Astrocyte (in vitro differentiated cells and primary cell): ENCODE measurements around the gene RCAN3. TPM values are rescaled to one million over a fixed set of nuclear protein-coding genes. Genes with fewer than 3 reads are reported as not detected.
"Not testable (repeated sequence)": the region's sequence is repeated elsewhere in the genome, so short reads cannot be mapped to it uniquely, and the experiment has no call there.

Source experiments
- DNase-seq: peaks from one replicate; pipeline ENCODE4 v3.0.0-alpha.2; 2010; ENCODE audit warnings: low read depth
- FAIRE-seq: peaks from 2 replicates; lab custom pipeline; 2011; peaks lifted over from hg19 to GRCh38; lab: Jason Lieb, UNC
- H2AFZ ChIP-seq: 2 replicates; pipeline ENCODE4 v1.6.0; 2012; ENCODE audit warnings: low read depth, low read length, inconsistent platforms
- H3K27ac ChIP-seq: 2 replicates; pipeline ENCODE4 v1.5.1; 2011; ENCODE audit warnings: low read depth, low read length, inconsistent platforms
- H3K27me3 ChIP-seq: 2 replicates; pipeline ENCODE4 v1.6.0; 2011; ENCODE audit warnings: low read length, inconsistent platforms; ENCODE audit not compliant: insufficient read depth
- H3K36me3 ChIP-seq: 2 replicates; pipeline ENCODE4 v1.5.1; 2011; ENCODE audit warnings: low read length, inconsistent platforms; ENCODE audit not compliant: insufficient read depth
- H3K4me1 ChIP-seq: 2 replicates; pipeline ENCODE4 v1.5.1; 2011; ENCODE audit warnings: low read length, inconsistent platforms; ENCODE audit not compliant: insufficient read depth
- H3K4me2 ChIP-seq: 2 replicates; pipeline ENCODE4 v1.6.0; 2012; ENCODE audit warnings: low read length, inconsistent platforms
- H3K4me3 ChIP-seq: 2 replicates; pipeline ENCODE4 v1.5.1; 2011; ENCODE audit warnings: low read depth, mild to moderate bottlenecking, low read length, inconsistent platforms; ENCODE audit not compliant: insufficient read depth
- H3K79me2 ChIP-seq: 2 replicates; pipeline ENCODE4 v1.6.0; 2012; ENCODE audit warnings: mild to moderate bottlenecking, low read length, inconsistent platforms; ENCODE audit not compliant: insufficient read depth
- H3K9ac ChIP-seq: 2 replicates; pipeline ENCODE4 v1.6.0; 2012; ENCODE audit warnings: mild to moderate bottlenecking, low read length, inconsistent platforms
- H3K9me3 ChIP-seq: 2 replicates; pipeline ENCODE4 v1.5.1; 2012; ENCODE audit warnings: low read depth, mild to moderate bottlenecking, low read length, inconsistent platforms; ENCODE audit not compliant: insufficient read depth
- H4K20me1 ChIP-seq: 2 replicates; pipeline ENCODE4 v1.6.0; 2012; ENCODE audit warnings: low read length, inconsistent platforms; ENCODE audit not compliant: insufficient read depth
- H3K27ac Mint-ChIP-seq: one replicate; pipeline ENCODE4 v1.8.0; 2021; ENCODE audit warnings: mild to moderate bottlenecking, mixed read lengths; ENCODE audit not compliant: unreplicated experiment
- H3K27me3 Mint-ChIP-seq: one replicate; pipeline ENCODE4 v1.8.0; 2021; ENCODE audit warnings: low read depth, mixed read lengths; ENCODE audit not compliant: unreplicated experiment
- H3K36me3 Mint-ChIP-seq: one replicate; pipeline ENCODE4 v1.8.0; 2021; ENCODE audit warnings: low read depth, mixed read lengths; ENCODE audit not compliant: unreplicated experiment
- H3K4me1 Mint-ChIP-seq: one replicate; pipeline ENCODE4 v1.8.0; 2021; ENCODE audit warnings: low read depth, mixed read lengths; ENCODE audit not compliant: unreplicated experiment
- H3K4me3 Mint-ChIP-seq: one replicate; pipeline ENCODE4 v1.8.0; 2021; ENCODE audit warnings: mild to moderate bottlenecking, moderate library complexity, mixed read lengths; ENCODE audit not compliant: unreplicated experiment
- H3K9me3 Mint-ChIP-seq: one replicate; pipeline ENCODE4 v1.8.0; 2021; ENCODE audit warnings: mild to moderate bottlenecking, mixed read lengths; ENCODE audit not compliant: unreplicated experiment
- CTCF ChIP-seq: IDR thresholded peaks from 2 replicates; pipeline ENCODE4 v1.5.1; 2011; ENCODE audit warnings: low read depth, mild to moderate bottlenecking, inconsistent platforms, low read length, moderate library complexity; ENCODE audit not compliant: insufficient read depth
- EZH2 ChIP-seq: IDR thresholded peaks from 2 replicates; pipeline ENCODE4 v1.6.1; 2012; ENCODE audit warnings: mild to moderate bottlenecking, low read length, inconsistent platforms; ENCODE audit not compliant: insufficient read depth
- total RNA-seq: library from RNA; stranded (reverse); gene quantifications from 2 replicates; pipeline ENCODE4 v1.2.1, GENCODE V29; 2021

RCAN3 gene
- total RNA-seq, 1 donor from 2014 or later: 17.7 TPM

- no peaks in the 10 kb centered on the region for H3K9me3 Mint-ChIP-seq
- Histone ChIP-seq H3K36me3 (no peaks in the 10 kb centered on the region), H3K4me3 (no peak overlapping the region), H4K20me1 (no peaks in the 10 kb centered on the region), H3K27ac (no peak overlapping the region), H3K79me2 (no peaks in the 10 kb centered on the region), H3K4me1 (no peaks in the 10 kb centered on the region), H3K27me3 (no peaks in the 10 kb centered on the region), H3K9ac (no peak overlapping the region), H3K9me3 (no peaks in the 10 kb centered on the region), H3K4me2 (no peak overlapping the region), H2AFZ (no peak overlapping the region)
- H3K4me3 Mint-ChIP-seq: no peak overlapping the region
- FAIRE-seq: no peak
- H3K27me3 Mint-ChIP-seq: no peaks in the 10 kb centered on the region
- H3K4me1 Mint-ChIP-seq: peaks cover 3% of the 10 kb centered on the region
- DNase-seq: no peak
- no peaks in the 10 kb centered on the region for H3K36me3 Mint-ChIP-seq
- TF ChIP-seq CTCF (no peak), EZH2 (no peak)
- H3K27ac Mint-ChIP-seq: no peak overlapping the region
Measured at GRCh38 chr1:24517898-24518297, 15.3 kb downstream of the RCAN3 start.

GRCh38 chr1:24520282-24520681 lies 17.6 kb downstream of the RCAN3 start:
- FAIRE-seq: not testable (repeated sequence)

GRCh38 chr1:24525606-24526005 lies 23.0 kb downstream of the RCAN3 start:
- no peaks in the 10 kb centered on the region for H3K4me1 Mint-ChIP-seq
- no peak for DNase-seq
- FAIRE-seq: no peak
- no peaks in the 10 kb centered on the region for H3K4me1 ChIP-seq
- H3K9ac ChIP-seq: no peak overlapping the region
- no peak overlapping the region for H3K4me2 ChIP-seq
- H2AFZ ChIP-seq: no peak overlapping the region
- H3K79me2 ChIP-seq: no peaks in the 10 kb centered on the region
- no peaks in the 10 kb centered on the region for H3K36me3 ChIP-seq
- H3K9me3 ChIP-seq: no peaks in the 10 kb centered on the region
- H3K4me3 Mint-ChIP-seq: no peak overlapping the region
- no peak overlapping the region for H3K27ac Mint-ChIP-seq
- no peaks in the 10 kb centered on the region for H3K27me3 Mint-ChIP-seq
- H3K4me3 ChIP-seq: no peak overlapping the region
- H3K9me3 Mint-ChIP-seq: no peaks in the 10 kb centered on the region
- H3K27ac ChIP-seq: no peak overlapping the region
- H3K36me3 Mint-ChIP-seq: no peaks in the 10 kb centered on the region
- H3K27me3 ChIP-seq: no peaks in the 10 kb centered on the region
- H4K20me1 ChIP-seq: no peaks in the 10 kb centered on the region
- TF ChIP-seq EZH2: no peak
- no peak for TF ChIP-seq CTCF

More at GRCh38 chr1:24520282-24520681, 17.6 kb downstream of the RCAN3 start:
- not testable (repeated sequence) for H3K4me2 ChIP-seq, DNase-seq, H4K20me1 ChIP-seq, H3K36me3 Mint-ChIP-seq, H3K4me3 Mint-ChIP-seq, H3K36me3 ChIP-seq, H3K9me3 ChIP-seq, H3K79me2 ChIP-seq, H3K4me1 Mint-ChIP-seq, H3K27ac Mint-ChIP-seq, H3K9me3 Mint-ChIP-seq, H3K27me3 Mint-ChIP-seq, H3K27me3 ChIP-seq, H3K9ac ChIP-seq, H3K4me1 ChIP-seq, H2AFZ ChIP-seq, H3K27ac ChIP-seq, H3K4me3 ChIP-seq
